Uterus (tissue), 2 donors: Measurements from ENCODE around the gene POU2F1.

ENCODE experiments used
- POLR2A ChIP-seq, 2 donors: fragments of 450-650 bp; IDR thresholded peaks; one replicate each; pipeline ENCODE4 v1.6.1; 2016; ENCODE audit warnings: antibody characterized with exemption in 2 of 2, mild to moderate bottlenecking in 1 of 2, moderate library complexity in 1 of 2
- TF ChIP-seq, protein P1 (sequence below), 4 experiments: fragments of 200-600 bp in 2 of 4; fragments of 450-650 bp in 2 of 4; sonication (generic) in 2 of 4; IDR thresholded peaks; one replicate each; pipeline ENCODE4 v1.5.1; 2016 to 2019; ENCODE audit warnings: antibody characterized with exemption in 4 of 4, mild to moderate bottlenecking in 2 of 4, moderate library complexity in 1 of 4

DNA sequence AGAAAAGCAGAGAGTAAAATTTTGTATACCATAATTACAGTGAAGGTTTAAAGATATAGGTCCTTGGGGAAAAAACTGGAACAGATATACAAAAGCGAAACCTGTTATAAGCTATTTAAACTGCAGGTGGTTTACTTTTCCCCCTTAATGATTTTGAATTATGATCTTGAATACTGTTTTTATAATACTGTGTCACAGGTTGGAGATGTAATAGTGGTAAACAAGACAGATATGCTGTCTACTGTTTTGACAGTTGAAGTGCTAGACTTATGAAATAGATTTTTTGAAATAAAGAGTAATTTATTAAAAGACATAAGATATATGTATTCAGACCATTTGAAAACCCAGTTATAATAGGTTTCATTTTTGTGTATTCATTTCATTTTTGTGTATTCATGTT, 168.3 kb downstream of the POU2F1 start:
- no peak for TF ChIP-seq POLR2A (IDR thresholded peaks at IDR 0.05)
- TF ChIP-seq, protein P1, sequence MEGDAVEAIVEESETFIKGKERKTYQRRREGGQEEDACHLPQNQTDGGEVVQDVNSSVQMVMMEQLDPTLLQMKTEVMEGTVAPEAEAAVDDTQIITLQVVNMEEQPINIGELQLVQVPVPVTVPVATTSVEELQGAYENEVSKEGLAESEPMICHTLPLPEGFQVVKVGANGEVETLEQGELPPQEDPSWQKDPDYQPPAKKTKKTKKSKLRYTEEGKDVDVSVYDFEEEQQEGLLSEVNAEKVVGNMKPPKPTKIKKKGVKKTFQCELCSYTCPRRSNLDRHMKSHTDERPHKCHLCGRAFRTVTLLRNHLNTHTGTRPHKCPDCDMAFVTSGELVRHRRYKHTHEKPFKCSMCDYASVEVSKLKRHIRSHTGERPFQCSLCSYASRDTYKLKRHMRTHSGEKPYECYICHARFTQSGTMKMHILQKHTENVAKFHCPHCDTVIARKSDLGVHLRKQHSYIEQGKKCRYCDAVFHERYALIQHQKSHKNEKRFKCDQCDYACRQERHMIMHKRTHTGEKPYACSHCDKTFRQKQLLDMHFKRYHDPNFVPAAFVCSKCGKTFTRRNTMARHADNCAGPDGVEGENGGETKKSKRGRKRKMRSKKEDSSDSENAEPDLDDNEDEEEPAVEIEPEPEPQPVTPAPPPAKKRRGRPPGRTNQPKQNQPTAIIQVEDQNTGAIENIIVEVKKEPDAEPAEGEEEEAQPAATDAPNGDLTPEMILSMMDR (IDR thresholded peaks at IDR 0.05): no peak
